Adrenal gland (tissue), 12 donors: ENCODE results near the gene OR10G8. TPM values are rescaled to one million over a fixed set of nuclear protein-coding genes. Genes with fewer than 3 reads are reported as not detected.

ENCODE experiments used
- DNase-seq, 7 donors: peaks; one replicate each; pipeline ENCODE4 v3.0.0-alpha.2; 2019 to 2020
- H3K27ac ChIP-seq, 5 donors: fragments of 200-600 bp; sonication (generic) in 4 of 5; 1 replicate in 3 of 5; 2 replicates in 2 of 5; pipeline versions ENCODE4 v1.5.1 to v1.8.0; 2016 to 2020; ENCODE audit warnings: mild to moderate bottlenecking in 1 of 5
- H3K27me3 ChIP-seq: fragments of 200-600 bp; 2 replicates; pipeline ENCODE4 v1.8.0; 2021
- H3K36me3 ChIP-seq, 2 donors: fragments of 200-600 bp; replicated peaks in 1 of 2; 1 replicate in 1 of 2; 2 replicates in 1 of 2; pipeline versions ENCODE4 v1.5.1 to v1.8.0; 2018 to 2022
- H3K4me1 ChIP-seq, 2 donors: fragments of 200-600 bp; replicated peaks in 1 of 2; 1 replicate in 1 of 2; 2 replicates in 1 of 2; pipeline versions ENCODE4 v1.5.1 to v1.8.0; 2018 to 2021
- H3K4me3 ChIP-seq, 4 donors: fragments of 200-600 bp; sonication (generic) in 3 of 4; one replicate each; pipeline ENCODE4 v1.5.1; 2016 to 2018
- H3K9me3 ChIP-seq, 3 donors: fragments of 200-600 bp; sonication (generic) in 1 of 3; replicated peaks in 1 of 3; 1 replicate in 2 of 3; 2 replicates in 1 of 3; pipeline versions ENCODE4 v1.5.1 to v1.8.0; 2016 to 2021
- POLR2A ChIP-seq, 2 donors: fragments of 450-650 bp; IDR thresholded peaks; one replicate each; pipeline ENCODE4 v1.6.1; 2017; ENCODE audit warnings: antibody characterized with exemption in 2 of 2, mild to moderate bottlenecking in 2 of 2, moderate library complexity in 1 of 2
- WGBS, 4 donors: extraction: QIAGEN DNeasy Blood & Tissue Kit in 2 of 4; methylation state at CpG; one replicate each; pipeline versions ENCODE4 v1.1.5 to v1.1.7; 2013 to 2017; 5-methylcytosine and 5-hydroxymethylcytosine counted together
- intact Hi-C, 2 donors: fragments of 100-400 bp; cut with DNase I; formaldehyde crosslinking; loops; one replicate each; pipeline versions ENCODE4 v1.14.1 to v1.15.0; 2022 to 2023
- polyA plus RNA-seq, 3 donors: library from polyadenylated mRNA; stranded (reverse); fragments of 200-250 nt in 2 of 3; fragments of 350-450 nt in 1 of 3; fragmentation: Illumina TruSeq in 1 of 3; extraction: RNeasy Lipid Tissue Mini Kit (QIAGEN cat#74804) in 1 of 3; gene quantifications; one replicate each; pipeline ENCODE4 v1.2.3, GENCODE V29; 2013 to 2014
- total RNA-seq, 9 donors: library from RNA; depleted of rRNA in 4 of 9; stranded (reverse); fragments of >200 nt in 4 of 9; fragments of 120-200 nt in 1 of 9; fragmentation: NEBNext Ultra II Directional in 1 of 9; extraction: Animal tissue kit (Norgen Biotek cat#: 25700) in 1 of 9; gene quantifications; one replicate each; pipeline versions ENCODE4 v1.1.0 to v1.2.4, GENCODE V29; 2013 to 2023
- TF ChIP-seq, protein P1 (sequence below), 6 experiments: fragments of 450-650 bp in 4 of 6; fragments of 200-600 bp in 2 of 6; sonication (generic) in 1 of 6; IDR thresholded peaks; 1 replicate in 5 of 6; 2 replicates in 1 of 6; pipeline versions ENCODE4 v1.5.1 to v1.8.0; 2016 to 2021; ENCODE audit warnings: antibody characterized with exemption in 6 of 6, mild to moderate bottlenecking in 2 of 6, moderate library complexity in 1 of 6
- donor health status: healthy with polysubstance abuse.
- donor health status: Bipolar disorder and iron deficiency.
- donor health status: DM: yes; HTN: yes; CAD: no.
- donor health status: DM: no; HTN: no; CAD: no.
- donor health status: DM: no; HTN: no; CAD: no.
- donor health status: DM: yes; HTN: yes; CAD: no.

OR10G8 gene
- total and polyA plus RNA-seq, 12 donors, result not detected

DNA sequence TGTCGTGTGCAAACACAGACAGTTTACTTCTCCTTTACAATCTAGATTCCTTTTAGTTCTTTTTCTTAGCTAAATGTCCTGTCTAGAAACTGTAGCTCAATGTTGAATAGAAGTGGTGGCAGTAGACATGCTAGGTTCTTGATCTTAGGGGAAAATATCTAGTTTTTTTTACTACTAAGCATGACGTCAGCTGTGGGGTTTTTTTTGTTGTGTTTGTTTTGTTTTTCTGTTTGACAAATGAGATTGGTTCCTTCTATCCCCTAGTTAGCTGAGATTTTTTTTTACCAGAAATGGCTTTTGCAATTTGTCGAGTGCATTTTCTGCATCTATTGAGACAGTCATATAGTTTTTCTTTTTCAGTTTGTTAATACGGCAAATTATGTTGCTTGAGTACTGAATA, 16.8 kb downstream of the OR10G8 start:
- DNase-seq, result no peak
- TF ChIP-seq, protein P1, sequence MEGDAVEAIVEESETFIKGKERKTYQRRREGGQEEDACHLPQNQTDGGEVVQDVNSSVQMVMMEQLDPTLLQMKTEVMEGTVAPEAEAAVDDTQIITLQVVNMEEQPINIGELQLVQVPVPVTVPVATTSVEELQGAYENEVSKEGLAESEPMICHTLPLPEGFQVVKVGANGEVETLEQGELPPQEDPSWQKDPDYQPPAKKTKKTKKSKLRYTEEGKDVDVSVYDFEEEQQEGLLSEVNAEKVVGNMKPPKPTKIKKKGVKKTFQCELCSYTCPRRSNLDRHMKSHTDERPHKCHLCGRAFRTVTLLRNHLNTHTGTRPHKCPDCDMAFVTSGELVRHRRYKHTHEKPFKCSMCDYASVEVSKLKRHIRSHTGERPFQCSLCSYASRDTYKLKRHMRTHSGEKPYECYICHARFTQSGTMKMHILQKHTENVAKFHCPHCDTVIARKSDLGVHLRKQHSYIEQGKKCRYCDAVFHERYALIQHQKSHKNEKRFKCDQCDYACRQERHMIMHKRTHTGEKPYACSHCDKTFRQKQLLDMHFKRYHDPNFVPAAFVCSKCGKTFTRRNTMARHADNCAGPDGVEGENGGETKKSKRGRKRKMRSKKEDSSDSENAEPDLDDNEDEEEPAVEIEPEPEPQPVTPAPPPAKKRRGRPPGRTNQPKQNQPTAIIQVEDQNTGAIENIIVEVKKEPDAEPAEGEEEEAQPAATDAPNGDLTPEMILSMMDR (IDR thresholded peaks at IDR 0.05), result no peak
- no peak for TF ChIP-seq POLR2A (IDR thresholded peaks at IDR 0.05)
- no peak overlapping the region for H3K4me3 ChIP-seq
- no peaks in the 10 kb centered on the region for H3K4me1 ChIP-seq
- no peaks in the 10 kb centered on the region for H3K36me3 ChIP-seq
- intact Hi-C loops, result no loop called here
- 64 to 74% (median 69%) methylated on average over 4 of the region's 4 CpGs for WGBS, 4 donors
- peaks cover 3% of the 10 kb centered on the region for H3K27me3 ChIP-seq
- no peak overlapping the region for H3K27ac ChIP-seq
- peaks cover 0 to 4% (median 0%) of the 10 kb centered on the region in 3 donors for H3K9me3 ChIP-seq

DNA sequence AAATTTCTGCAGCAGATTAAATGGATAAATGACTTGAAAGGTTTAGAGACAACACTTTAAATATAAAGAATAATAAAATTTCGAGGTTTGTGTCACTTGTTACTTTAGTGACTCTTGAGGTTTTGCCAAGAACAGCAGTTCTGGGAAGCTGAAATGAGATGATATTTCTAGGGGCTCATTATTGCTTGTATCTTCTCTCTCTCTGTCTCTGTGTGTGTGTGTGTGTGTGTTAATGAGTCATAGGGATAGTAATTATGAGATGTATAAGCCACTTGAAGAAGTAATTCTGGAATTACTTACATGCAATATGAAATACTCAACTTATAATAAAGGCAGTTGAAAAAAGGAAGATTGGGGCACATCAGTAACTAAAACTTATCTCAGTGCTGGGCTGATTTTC, 24.1 kb downstream of the OR10G8 start:
- DNase-seq, result no peak
- H3K36me3 ChIP-seq, result no peaks in the 10 kb centered on the region
- TF ChIP-seq, protein P1 (IDR thresholded peaks at IDR 0.05), result no peak
- no peak for TF ChIP-seq POLR2A (IDR thresholded peaks at IDR 0.05)
- intact Hi-C loops, result no loop called here
- 26 to 49% (median 42%) methylated on average over 1 of the region's 1 CpG for WGBS, 4 donors
- H3K27ac ChIP-seq, result no peak overlapping the region
- H3K27me3 ChIP-seq, result peaks cover 3% of the 10 kb centered on the region
- H3K4me3 ChIP-seq, result no peak overlapping the region
- no peaks in the 10 kb centered on the region for H3K4me1 ChIP-seq
- no peaks in the 10 kb centered on the region for H3K9me3 ChIP-seq

DNA sequence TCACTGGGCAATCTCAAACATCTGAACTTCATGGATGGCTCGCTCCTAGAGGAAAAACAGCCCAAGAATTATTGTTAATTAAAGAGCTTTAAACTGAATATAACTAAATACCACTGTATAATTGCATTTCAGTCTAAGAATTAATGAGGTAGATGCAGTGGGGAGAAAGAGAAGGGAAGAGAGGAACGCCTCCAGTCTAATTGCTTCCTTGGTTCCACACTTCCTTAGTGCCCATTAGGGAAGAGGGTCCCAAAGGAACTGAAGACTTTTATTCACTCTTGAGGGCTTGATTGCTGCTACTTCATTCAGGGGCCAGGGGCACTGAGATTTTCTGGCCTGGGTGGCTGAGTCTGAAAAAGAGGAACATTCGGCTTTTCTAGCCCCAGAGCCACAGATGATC, 26.4 kb downstream of the OR10G8 start:
- Histone ChIP-seq H3K4me3 (no peak overlapping the region), H3K27me3 (peaks cover 1% of the 10 kb centered on the region), H3K4me1 (no peaks in the 10 kb centered on the region), H3K9me3 (no peaks in the 10 kb centered on the region), H3K27ac (no peak overlapping the region), H3K36me3 (no peaks in the 10 kb centered on the region)
- 87 to 92% (median 90%) methylated on average over 3 of the region's 3 CpGs for WGBS, 4 donors
- no peak for DNase-seq
- intact Hi-C loops, result no loop called here
- TF ChIP-seq POLR2A (IDR thresholded peaks at IDR 0.05), result no peak
- TF ChIP-seq, protein P1 (IDR thresholded peaks at IDR 0.05), result no peak

DNA sequence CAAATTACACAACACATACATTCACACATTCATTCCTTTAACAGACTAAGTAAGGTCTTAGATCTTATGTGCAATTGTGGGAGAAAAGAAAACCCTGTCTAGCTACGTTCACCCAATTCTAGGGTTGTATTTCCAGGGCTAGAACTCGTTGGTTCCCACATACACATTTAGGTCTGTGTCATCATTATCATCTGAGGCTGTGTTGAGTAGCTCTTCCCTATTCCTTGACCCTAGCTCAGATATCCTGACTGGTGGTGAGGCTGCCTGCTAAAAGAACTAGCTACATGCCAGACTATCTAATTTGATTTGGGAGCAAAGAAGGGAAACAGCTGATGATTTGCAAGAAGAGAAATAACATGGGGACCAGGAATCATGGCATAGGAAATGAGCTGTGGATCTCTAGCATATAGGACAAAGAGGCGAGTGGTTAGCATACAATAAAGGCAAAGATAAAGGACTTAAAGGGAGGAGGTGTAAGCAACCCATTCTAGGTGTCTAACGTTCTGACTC, 42.1 kb downstream of the OR10G8 start:
- H3K27ac ChIP-seq, result no peak overlapping the region
- WGBS, 4 donors, result 40 to 55% (median 48%) methylated on average over 4 of the region's 4 CpGs
- H3K9me3 ChIP-seq, result no peaks in the 10 kb centered on the region
- H3K4me3 ChIP-seq, result no peak overlapping the region
- no peaks in the 10 kb centered on the region for H3K4me1 ChIP-seq
- H3K36me3 ChIP-seq, result no peaks in the 10 kb centered on the region
- no peak for DNase-seq
- TF ChIP-seq, protein P1 (IDR thresholded peaks at IDR 0.05), result no peak
- no peak for TF ChIP-seq POLR2A (IDR thresholded peaks at IDR 0.05)
- peaks cover 22% of the 10 kb centered on the region for H3K27me3 ChIP-seq
- intact Hi-C loops, result no loop called here
